Astrocyte of the spinal cord (primary cell): ENCODE measurements around the gene BAAT.
A peak's percentile ranks its signal among the peaks of the same experiment; 100 is the strongest.

Source experiments
- DNase-seq: peaks from one replicate; pipeline ENCODE4 v3.0.0; 2011; ENCODE audit warnings: low read depth, low spot score
- H3K4me3 ChIP-seq: 2 replicates; pipeline ENCODE4 v1.5.1; 2011; ENCODE audit warnings: low read depth, mild to moderate bottlenecking, low read length, moderate library complexity
- CTCF ChIP-seq: IDR thresholded peaks from 2 replicates; pipeline ENCODE4 v1.5.1; 2012; ENCODE audit warnings: low read depth, mild to moderate bottlenecking, low read length, inconsistent platforms
- in situ Hi-C: cut with HindIII; loops from 2 replicates; pipeline ENCODE4 v1.10.0; 2017; ENCODE audit warnings: low sequenced_read_pairs

Gene BAAT

GRCh38 chr9:101415578-101415977 lies 30.8 kb upstream of the BAAT start:
- in situ Hi-C loops, result no loop called here
- no peak for DNase-seq
- H3K4me3 ChIP-seq, result no peak overlapping the region
- no peak for TF ChIP-seq CTCF

GRCh38 chr9:101414839-101415238 lies 30.0 kb upstream of the BAAT start:
- H3K4me3 ChIP-seq, result no peak overlapping the region
- in situ Hi-C loops, result no loop called here
- no peak for TF ChIP-seq CTCF
- DNase-seq, result no peak

- no peak overlapping the region for H3K4me3 ChIP-seq
- DNase-seq, result no peak
- in situ Hi-C loops, result no loop called here
Measured at GRCh38 chr9:101409079-101409477, 24.3 kb upstream of the BAAT start.

GRCh38 chr9:101408374-101409078 lies 23.7 kb upstream of the BAAT start:
- no peak for DNase-seq
- in situ Hi-C loops, result no loop called here
- no peak overlapping the region for H3K4me3 ChIP-seq
- no peak for TF ChIP-seq CTCF

More at GRCh38 chr9:101409079-101409477, 24.3 kb upstream of the BAAT start:
- no peak for TF ChIP-seq CTCF

- no peak for DNase-seq
- TF ChIP-seq CTCF, result no peak
- in situ Hi-C loops, result no loop called here
- H3K4me3 ChIP-seq, result no peak overlapping the region
Measured at GRCh38 chr9:101403516-101404285, 18.9 kb upstream of the BAAT start.

GRCh38 chr9:101400120-101400519 lies 15.3 kb upstream of the BAAT start:
- DNase-seq, result no peak
- peak overlapping the region; percentile 59 for H3K4me3 ChIP-seq
- TF ChIP-seq CTCF, result no peak
- in situ Hi-C loops, result no loop called here
